HEK293 (cell line): ENCODE data around the gene ANTXR1.

Experiments
- YY1 ChIP-seq: fragments of 450-650 bp; formaldehyde crosslinking; IDR thresholded peaks from 2 replicates; pipeline ENCODE4 v1.5.1; 2018; ENCODE audit warnings: missing biosample characterization, missing genetic modification characterization
- ZFP37 ChIP-seq: fragments of 450-650 bp; formaldehyde crosslinking; IDR thresholded peaks from 2 replicates; pipeline ENCODE4 v1.5.1; 2016; ENCODE audit warnings: missing biosample characterization, missing genetic modification characterization
- ZFP41 ChIP-seq: fragments of 450-650 bp; formaldehyde crosslinking; IDR thresholded peaks from 2 replicates; pipeline ENCODE4 v1.5.1; 2016; ENCODE audit warnings: missing biosample characterization, missing genetic modification characterization, borderline replicate concordance
- ZNF23 ChIP-seq: fragments of 450-650 bp; formaldehyde crosslinking; IDR thresholded peaks from 2 replicates; pipeline ENCODE4 v1.5.1; 2016; ENCODE audit warnings: missing biosample characterization, missing genetic modification characterization, borderline replicate concordance
- ZNF24 ChIP-seq: fragments of 450-650 bp; formaldehyde crosslinking; IDR thresholded peaks from 2 replicates; pipeline ENCODE4 v1.5.1; 2016; ENCODE audit warnings: missing biosample characterization, missing genetic modification characterization
- ZNF555 ChIP-seq: fragments of 450-650 bp; formaldehyde crosslinking; conservative IDR thresholded peaks from 2 replicates; pipeline ENCODE4 v1.5.1; 2017; ENCODE audit warnings: missing biosample characterization, mild to moderate bottlenecking, missing genetic modification characterization, inconsistent platforms
- ZNF658 ChIP-seq: fragments of 450-650 bp; formaldehyde crosslinking; IDR thresholded peaks from 2 replicates; pipeline ENCODE4; 2016; ENCODE audit warnings: missing biosample characterization, missing genetic modification characterization
- ZNF664 ChIP-seq: fragments of 450-650 bp; formaldehyde crosslinking; IDR thresholded peaks from 2 replicates; pipeline ENCODE4 v1.5.1; 2016; ENCODE audit warnings: missing biosample characterization, missing genetic modification characterization
- ZNF830 ChIP-seq: fragments of 450-650 bp; IDR thresholded peaks from 2 replicates; pipeline ENCODE4 v1.5.0; 2018; ENCODE audit warnings: missing biosample characterization, missing genetic modification characterization, low read depth, mild to moderate bottlenecking, moderate library complexity
- ZSCAN23 ChIP-seq: fragments of 450-650 bp; formaldehyde crosslinking; IDR thresholded peaks from 2 replicates; pipeline ENCODE4 v1.5.1; 2016; ENCODE audit warnings: missing biosample characterization, missing genetic modification characterization
- TF ChIP-seq, protein P1 (sequence below): fragments of 450-650 bp; IDR thresholded peaks from 2 replicates; pipeline ENCODE4 v1.5.1; 2018; ENCODE audit warnings: missing biosample characterization, missing genetic modification characterization
- TF ChIP-seq, protein P2 (sequence below): fragments of 450-650 bp; formaldehyde crosslinking; IDR thresholded peaks from 2 replicates; pipeline ENCODE4 v1.5.1; 2016; ENCODE audit warnings: missing biosample characterization, missing genetic modification characterization
- TF ChIP-seq, protein P3 (sequence below): fragments of 450-650 bp; formaldehyde crosslinking; IDR thresholded peaks from 2 replicates; pipeline ENCODE4 v1.5.0; 2017; ENCODE audit warnings: missing biosample characterization, missing genetic modification characterization, borderline replicate concordance
- TF ChIP-seq, protein P4 (sequence below): fragments of 450-650 bp; formaldehyde crosslinking; IDR thresholded peaks from 2 replicates; pipeline ENCODE4 v1.5.1; 2016; ENCODE audit warnings: missing biosample characterization, missing genetic modification characterization

DNA sequence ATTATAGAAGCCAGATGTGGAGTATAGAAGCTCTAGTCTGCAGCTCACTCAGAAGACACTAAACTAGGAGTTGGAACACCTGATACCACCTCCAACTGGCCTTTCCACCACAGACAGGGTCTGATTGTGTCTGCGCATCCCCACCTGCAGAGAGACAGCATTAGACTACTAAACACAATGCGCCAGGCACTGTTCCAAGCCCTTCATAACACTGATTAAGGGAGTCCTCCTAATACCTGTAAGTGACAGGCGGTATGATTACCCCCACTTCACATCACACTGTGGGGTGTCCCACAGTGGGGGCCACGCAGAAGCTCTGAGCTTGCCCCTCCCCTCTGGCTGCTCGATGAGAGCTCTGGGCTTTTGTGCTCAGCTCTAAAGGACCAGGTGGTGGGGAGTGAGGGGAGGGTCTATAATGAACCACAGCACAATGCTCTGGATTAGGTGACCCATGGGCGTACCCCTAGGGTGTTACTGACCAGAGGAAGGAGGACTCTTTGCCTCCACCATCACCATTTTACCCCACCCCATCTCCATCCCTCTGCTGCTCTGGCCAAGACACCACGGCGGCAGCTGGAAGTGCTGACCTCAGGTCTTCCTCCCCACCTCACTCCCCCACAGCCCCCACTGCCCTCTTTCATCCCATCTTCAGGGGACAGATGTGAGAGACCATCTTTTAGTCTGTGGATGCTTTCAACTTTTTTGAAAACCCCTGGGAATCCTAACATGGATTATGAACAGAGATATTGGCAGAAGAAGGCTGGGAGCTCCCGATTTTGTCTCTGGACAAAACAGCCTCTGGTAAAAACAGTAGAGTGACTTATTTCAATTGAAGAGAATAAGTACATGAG lies 228.9 kb downstream of the ANTXR1 start:
- TF ChIP-seq ZFP41 (tag by site-specific recombination), result no peak
- TF ChIP-seq ZNF658 (tag by site-specific recombination), result no peak
- no peak for TF ChIP-seq ZNF555 (tag by site-specific recombination)
- TF ChIP-seq, protein P1, sequence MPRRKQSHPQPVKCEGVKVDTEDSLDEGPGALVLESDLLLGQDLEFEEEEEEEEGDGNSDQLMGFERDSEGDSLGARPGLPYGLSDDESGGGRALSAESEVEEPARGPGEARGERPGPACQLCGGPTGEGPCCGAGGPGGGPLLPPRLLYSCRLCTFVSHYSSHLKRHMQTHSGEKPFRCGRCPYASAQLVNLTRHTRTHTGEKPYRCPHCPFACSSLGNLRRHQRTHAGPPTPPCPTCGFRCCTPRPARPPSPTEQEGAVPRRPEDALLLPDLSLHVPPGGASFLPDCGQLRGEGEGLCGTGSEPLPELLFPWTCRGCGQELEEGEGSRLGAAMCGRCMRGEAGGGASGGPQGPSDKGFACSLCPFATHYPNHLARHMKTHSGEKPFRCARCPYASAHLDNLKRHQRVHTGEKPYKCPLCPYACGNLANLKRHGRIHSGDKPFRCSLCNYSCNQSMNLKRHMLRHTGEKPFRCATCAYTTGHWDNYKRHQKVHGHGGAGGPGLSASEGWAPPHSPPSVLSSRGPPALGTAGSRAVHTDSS, result no peak
- TF ChIP-seq, protein P2, sequence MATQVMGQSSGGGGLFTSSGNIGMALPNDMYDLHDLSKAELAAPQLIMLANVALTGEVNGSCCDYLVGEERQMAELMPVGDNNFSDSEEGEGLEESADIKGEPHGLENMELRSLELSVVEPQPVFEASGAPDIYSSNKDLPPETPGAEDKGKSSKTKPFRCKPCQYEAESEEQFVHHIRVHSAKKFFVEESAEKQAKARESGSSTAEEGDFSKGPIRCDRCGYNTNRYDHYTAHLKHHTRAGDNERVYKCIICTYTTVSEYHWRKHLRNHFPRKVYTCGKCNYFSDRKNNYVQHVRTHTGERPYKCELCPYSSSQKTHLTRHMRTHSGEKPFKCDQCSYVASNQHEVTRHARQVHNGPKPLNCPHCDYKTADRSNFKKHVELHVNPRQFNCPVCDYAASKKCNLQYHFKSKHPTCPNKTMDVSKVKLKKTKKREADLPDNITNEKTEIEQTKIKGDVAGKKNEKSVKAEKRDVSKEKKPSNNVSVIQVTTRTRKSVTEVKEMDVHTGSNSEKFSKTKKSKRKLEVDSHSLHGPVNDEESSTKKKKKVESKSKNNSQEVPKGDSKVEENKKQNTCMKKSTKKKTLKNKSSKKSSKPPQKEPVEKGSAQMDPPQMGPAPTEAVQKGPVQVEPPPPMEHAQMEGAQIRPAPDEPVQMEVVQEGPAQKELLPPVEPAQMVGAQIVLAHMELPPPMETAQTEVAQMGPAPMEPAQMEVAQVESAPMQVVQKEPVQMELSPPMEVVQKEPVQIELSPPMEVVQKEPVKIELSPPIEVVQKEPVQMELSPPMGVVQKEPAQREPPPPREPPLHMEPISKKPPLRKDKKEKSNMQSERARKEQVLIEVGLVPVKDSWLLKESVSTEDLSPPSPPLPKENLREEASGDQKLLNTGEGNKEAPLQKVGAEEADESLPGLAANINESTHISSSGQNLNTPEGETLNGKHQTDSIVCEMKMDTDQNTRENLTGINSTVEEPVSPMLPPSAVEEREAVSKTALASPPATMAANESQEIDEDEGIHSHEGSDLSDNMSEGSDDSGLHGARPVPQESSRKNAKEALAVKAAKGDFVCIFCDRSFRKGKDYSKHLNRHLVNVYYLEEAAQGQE (tag by site-specific recombination), result no peak
- no peak for TF ChIP-seq ZNF664
- no peak for TF ChIP-seq ZNF24 (tag by site-specific recombination)
- TF ChIP-seq, protein P3, sequence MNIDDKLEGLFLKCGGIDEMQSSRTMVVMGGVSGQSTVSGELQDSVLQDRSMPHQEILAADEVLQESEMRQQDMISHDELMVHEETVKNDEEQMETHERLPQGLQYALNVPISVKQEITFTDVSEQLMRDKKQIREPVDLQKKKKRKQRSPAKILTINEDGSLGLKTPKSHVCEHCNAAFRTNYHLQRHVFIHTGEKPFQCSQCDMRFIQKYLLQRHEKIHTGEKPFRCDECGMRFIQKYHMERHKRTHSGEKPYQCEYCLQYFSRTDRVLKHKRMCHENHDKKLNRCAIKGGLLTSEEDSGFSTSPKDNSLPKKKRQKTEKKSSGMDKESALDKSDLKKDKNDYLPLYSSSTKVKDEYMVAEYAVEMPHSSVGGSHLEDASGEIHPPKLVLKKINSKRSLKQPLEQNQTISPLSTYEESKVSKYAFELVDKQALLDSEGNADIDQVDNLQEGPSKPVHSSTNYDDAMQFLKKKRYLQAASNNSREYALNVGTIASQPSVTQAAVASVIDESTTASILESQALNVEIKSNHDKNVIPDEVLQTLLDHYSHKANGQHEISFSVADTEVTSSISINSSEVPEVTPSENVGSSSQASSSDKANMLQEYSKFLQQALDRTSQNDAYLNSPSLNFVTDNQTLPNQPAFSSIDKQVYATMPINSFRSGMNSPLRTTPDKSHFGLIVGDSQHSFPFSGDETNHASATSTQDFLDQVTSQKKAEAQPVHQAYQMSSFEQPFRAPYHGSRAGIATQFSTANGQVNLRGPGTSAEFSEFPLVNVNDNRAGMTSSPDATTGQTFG (tag by site-specific recombination), result no peak
- TF ChIP-seq YY1, result no peak
- no peak for TF ChIP-seq ZNF830
- no peak for TF ChIP-seq ZNF23
- TF ChIP-seq, protein P4, sequence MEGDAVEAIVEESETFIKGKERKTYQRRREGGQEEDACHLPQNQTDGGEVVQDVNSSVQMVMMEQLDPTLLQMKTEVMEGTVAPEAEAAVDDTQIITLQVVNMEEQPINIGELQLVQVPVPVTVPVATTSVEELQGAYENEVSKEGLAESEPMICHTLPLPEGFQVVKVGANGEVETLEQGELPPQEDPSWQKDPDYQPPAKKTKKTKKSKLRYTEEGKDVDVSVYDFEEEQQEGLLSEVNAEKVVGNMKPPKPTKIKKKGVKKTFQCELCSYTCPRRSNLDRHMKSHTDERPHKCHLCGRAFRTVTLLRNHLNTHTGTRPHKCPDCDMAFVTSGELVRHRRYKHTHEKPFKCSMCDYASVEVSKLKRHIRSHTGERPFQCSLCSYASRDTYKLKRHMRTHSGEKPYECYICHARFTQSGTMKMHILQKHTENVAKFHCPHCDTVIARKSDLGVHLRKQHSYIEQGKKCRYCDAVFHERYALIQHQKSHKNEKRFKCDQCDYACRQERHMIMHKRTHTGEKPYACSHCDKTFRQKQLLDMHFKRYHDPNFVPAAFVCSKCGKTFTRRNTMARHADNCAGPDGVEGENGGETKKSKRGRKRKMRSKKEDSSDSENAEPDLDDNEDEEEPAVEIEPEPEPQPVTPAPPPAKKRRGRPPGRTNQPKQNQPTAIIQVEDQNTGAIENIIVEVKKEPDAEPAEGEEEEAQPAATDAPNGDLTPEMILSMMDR, result no peak
- TF ChIP-seq ZFP37 (tag by site-specific recombination), result no peak
- no peak for TF ChIP-seq ZSCAN23
